ENCODE measurements around the gene ZNF431. TPM values are rescaled to one million over a fixed set of nuclear protein-coding genes. Genes with fewer than 3 reads are reported as not detected.

Gene ZNF431
- total and polyA plus RNA-seq, 4 donors = 0.29 to 6.6 (median 1.5) TPM

DNA sequence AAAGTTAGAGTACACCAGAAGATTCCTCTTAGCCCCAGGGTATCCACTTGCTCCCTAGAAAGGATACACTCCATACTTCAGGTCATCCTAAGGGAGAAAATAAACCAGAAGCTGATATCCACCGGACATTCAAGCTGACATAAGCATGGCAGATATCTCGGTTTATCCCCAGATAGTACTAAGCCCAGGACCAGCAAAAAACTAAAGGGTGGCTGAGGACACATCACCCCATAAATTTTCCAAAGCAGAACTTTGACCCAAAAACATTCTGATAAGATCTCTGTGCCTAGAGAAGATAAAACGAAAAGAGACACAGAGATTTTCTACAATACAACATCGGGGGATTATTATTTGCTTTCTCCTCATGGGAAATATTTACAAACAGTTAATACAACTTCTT, 13.9 kb upstream of the ZNF431 start:
- H3K9ac ChIP-seq (ENCODE audit: low read depth in 1 of 2, low read length in 2 of 2) = no peak overlapping the region
- H3K36me3 ChIP-seq (ENCODE audit: control insufficient read depth in 4 of 4, insufficient read depth in 3 of 4, low read depth in 1 of 4, low read length in 3 of 4) = peaks cover 0 to 2% (median 0%) of the 10 kb centered on the region in 4 donors
- DNase-seq (ENCODE audit: low spot score) = no peak
- H3K4me1 ChIP-seq (ENCODE audit: control insufficient read depth in 4 of 4, insufficient read depth in 4 of 4, low read length in 3 of 4) = no peaks in the 10 kb centered on the region
- H3K4me3 ChIP-seq (ENCODE audit: low read depth in 1 of 3, low read length in 3 of 3) = no peak overlapping the region
- no peak for TF ChIP-seq EGR1 (IDR thresholded peaks at IDR 0.05; ENCODE audit: low read depth in 2 of 2)
- TF ChIP-seq YY1 (IDR thresholded peaks at IDR 0.05) = no peak
- no peak for TF ChIP-seq FOXA1 (IDR thresholded peaks at IDR 0.05)
- TF ChIP-seq, protein P1, sequence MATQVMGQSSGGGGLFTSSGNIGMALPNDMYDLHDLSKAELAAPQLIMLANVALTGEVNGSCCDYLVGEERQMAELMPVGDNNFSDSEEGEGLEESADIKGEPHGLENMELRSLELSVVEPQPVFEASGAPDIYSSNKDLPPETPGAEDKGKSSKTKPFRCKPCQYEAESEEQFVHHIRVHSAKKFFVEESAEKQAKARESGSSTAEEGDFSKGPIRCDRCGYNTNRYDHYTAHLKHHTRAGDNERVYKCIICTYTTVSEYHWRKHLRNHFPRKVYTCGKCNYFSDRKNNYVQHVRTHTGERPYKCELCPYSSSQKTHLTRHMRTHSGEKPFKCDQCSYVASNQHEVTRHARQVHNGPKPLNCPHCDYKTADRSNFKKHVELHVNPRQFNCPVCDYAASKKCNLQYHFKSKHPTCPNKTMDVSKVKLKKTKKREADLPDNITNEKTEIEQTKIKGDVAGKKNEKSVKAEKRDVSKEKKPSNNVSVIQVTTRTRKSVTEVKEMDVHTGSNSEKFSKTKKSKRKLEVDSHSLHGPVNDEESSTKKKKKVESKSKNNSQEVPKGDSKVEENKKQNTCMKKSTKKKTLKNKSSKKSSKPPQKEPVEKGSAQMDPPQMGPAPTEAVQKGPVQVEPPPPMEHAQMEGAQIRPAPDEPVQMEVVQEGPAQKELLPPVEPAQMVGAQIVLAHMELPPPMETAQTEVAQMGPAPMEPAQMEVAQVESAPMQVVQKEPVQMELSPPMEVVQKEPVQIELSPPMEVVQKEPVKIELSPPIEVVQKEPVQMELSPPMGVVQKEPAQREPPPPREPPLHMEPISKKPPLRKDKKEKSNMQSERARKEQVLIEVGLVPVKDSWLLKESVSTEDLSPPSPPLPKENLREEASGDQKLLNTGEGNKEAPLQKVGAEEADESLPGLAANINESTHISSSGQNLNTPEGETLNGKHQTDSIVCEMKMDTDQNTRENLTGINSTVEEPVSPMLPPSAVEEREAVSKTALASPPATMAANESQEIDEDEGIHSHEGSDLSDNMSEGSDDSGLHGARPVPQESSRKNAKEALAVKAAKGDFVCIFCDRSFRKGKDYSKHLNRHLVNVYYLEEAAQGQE (IDR thresholded peaks at IDR 0.05) = no peak
- no peak for TF ChIP-seq HNF4A (conservative IDR thresholded peaks at IDR 0.05)
- TF ChIP-seq, protein P2, sequence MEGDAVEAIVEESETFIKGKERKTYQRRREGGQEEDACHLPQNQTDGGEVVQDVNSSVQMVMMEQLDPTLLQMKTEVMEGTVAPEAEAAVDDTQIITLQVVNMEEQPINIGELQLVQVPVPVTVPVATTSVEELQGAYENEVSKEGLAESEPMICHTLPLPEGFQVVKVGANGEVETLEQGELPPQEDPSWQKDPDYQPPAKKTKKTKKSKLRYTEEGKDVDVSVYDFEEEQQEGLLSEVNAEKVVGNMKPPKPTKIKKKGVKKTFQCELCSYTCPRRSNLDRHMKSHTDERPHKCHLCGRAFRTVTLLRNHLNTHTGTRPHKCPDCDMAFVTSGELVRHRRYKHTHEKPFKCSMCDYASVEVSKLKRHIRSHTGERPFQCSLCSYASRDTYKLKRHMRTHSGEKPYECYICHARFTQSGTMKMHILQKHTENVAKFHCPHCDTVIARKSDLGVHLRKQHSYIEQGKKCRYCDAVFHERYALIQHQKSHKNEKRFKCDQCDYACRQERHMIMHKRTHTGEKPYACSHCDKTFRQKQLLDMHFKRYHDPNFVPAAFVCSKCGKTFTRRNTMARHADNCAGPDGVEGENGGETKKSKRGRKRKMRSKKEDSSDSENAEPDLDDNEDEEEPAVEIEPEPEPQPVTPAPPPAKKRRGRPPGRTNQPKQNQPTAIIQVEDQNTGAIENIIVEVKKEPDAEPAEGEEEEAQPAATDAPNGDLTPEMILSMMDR (IDR thresholded peaks at IDR 0.05; ENCODE audit: low read depth, low read length, missing input control) = no peak
- TF ChIP-seq FOXA2 (IDR thresholded peaks at IDR 0.05) = no peak
- TF ChIP-seq, protein P3, sequence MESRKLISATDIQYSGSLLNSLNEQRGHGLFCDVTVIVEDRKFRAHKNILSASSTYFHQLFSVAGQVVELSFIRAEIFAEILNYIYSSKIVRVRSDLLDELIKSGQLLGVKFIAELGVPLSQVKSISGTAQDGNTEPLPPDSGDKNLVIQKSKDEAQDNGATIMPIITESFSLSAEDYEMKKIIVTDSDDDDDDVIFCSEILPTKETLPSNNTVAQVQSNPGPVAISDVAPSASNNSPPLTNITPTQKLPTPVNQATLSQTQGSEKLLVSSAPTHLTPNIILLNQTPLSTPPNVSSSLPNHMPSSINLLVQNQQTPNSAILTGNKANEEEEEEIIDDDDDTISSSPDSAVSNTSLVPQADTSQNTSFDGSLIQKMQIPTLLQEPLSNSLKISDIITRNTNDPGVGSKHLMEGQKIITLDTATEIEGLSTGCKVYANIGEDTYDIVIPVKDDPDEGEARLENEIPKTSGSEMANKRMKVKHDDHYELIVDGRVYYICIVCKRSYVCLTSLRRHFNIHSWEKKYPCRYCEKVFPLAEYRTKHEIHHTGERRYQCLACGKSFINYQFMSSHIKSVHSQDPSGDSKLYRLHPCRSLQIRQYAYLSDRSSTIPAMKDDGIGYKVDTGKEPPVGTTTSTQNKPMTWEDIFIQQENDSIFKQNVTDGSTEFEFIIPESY (IDR thresholded peaks at IDR 0.05) = no peak
- TF ChIP-seq JUND (IDR thresholded peaks at IDR 0.05) = no peak
- no peak for TF ChIP-seq RXRA (IDR thresholded peaks at IDR 0.05)
- no peak for TF ChIP-seq HNF4G (IDR thresholded peaks at IDR 0.05)
- no peak for TF ChIP-seq GABPA (IDR thresholded peaks at IDR 0.05 in 1 of 2, conservative IDR thresholded peaks at IDR 0.05 in 1 of 2)
- TF ChIP-seq, protein P4, sequence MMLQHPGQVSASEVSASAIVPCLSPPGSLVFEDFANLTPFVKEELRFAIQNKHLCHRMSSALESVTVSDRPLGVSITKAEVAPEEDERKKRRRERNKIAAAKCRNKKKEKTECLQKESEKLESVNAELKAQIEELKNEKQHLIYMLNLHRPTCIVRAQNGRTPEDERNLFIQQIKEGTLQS (IDR thresholded peaks at IDR 0.05) = no peak
- TF ChIP-seq, protein P5, sequence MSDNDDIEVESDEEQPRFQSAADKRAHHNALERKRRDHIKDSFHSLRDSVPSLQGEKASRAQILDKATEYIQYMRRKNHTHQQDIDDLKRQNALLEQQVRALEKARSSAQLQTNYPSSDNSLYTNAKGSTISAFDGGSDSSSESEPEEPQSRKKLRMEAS (IDR thresholded peaks at IDR 0.05) = no peak
- no peak for TF ChIP-seq TAF1 (conservative IDR thresholded peaks at IDR 0.05)
- no peak for TF ChIP-seq RAD21 (IDR thresholded peaks at IDR 0.05)
- no peak for TF ChIP-seq SP1 (IDR thresholded peaks at IDR 0.05)
- no peak for TF ChIP-seq NR2F2 (IDR thresholded peaks at IDR 0.05)
- WGBS = 37% methylated on average over 4 of the region's 4 CpGs
- H3K9me3 ChIP-seq (ENCODE audit: control insufficient read depth in 4 of 4, low read length in 3 of 4) = peaks cover 0 to 3% (median 0%) of the 10 kb centered on the region in 4 donors
- no peaks in the 10 kb centered on the region for H3K27me3 ChIP-seq (ENCODE audit: control insufficient read depth in 4 of 4, insufficient read depth in 4 of 4, low read length in 3 of 4)
- H3K27ac ChIP-seq (ENCODE audit: low read depth in 1 of 2, low read length in 2 of 2) = no peak overlapping the region
